NCI-H2081 treated with DMSO at 0.1 percent for 48 hours (cell line): ENCODE data around the gene SLFN11.
A peak's percentile ranks its signal among the peaks of the same experiment; 100 is the strongest.
"Not testable (repeated sequence)": the region's sequence is repeated elsewhere in the genome, so short reads cannot be mapped to it uniquely, and the experiment has no call there.

Experiments
- DNase-seq: peaks from one replicate; lab custom pipeline; 2025; lab: John Stamatoyannopoulos, UW

The SLFN11 gene

GRCh38 chr17:35373534-35373983, at the start of gene SLFN11:
Gene SLFN11 (minus strand): TSS chr17:35373621. CDS start chr17:35363807, 9,814 bp downstream.
- peak; percentile 35 for DNase-seq

- not testable (repeated sequence) for DNase-seq
Measured at GRCh38 chr17:35421069-35421468, 47.6 kb upstream of the SLFN11 start.

DNA sequence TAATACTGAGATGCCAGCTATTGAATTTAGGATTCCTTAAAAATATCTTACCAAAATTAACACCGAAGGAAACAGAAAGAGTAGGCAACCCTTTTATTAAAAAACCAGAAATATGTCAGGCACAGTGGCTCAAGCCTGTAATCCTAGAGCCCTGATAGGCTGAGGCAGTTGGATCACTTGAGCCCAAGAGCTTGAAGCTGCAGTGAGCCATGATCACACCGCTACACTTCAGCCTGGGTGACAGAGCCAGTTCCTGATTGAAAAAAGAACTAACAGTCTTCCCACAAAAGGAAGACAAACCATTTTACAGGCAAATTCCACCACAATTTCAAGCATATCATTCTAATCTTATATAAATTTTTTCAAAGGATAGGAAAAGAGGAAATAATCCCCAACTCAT, 43.2 kb upstream of the SLFN11 start:
- DNase-seq: no peak

DNA sequence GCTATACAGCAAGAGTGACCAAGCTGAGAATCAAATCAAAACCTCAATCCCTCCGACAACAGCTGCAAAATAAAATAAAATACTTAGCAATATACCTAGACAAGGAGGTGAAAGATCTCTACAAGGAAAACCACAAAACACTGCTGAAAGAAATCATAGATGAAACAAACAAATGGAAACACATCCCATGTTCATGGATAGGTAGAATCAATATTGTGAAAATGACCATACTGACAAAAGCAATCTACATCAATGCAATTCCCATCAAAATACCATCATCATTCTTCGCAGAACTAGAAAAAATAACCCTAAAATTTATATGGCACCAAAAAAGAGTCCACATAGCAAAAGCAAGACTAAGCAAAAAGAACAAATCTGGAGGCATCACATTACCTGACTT, 41.3 kb upstream of the SLFN11 start:
- not testable (repeated sequence) for DNase-seq

GRCh38 chr17:35414247-35414646, 40.8 kb upstream of the SLFN11 start:
- DNase-seq: no peak

DNA sequence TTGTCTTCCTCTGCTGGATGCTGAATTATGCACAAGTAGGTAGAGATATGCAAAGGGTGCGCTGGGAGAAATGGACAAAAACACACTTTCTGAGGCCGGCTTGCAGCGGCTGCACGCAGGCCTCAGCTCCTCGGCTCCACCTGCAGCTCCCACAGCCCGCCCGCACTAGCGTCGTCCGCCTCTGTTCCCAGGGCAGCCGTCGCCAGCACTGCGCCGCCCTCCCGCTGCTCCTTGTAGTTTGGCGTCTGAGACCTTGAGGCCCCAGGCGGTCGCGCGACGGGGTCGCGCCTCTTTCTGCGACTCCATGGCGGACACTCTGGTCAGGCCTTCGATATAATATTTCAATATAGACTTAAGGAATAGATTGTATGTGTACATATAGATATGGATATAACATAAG, 34.1 kb upstream of the SLFN11 start:
- DNase-seq: no peak

- no peak for DNase-seq
Measured at GRCh38 chr17:35406568-35406967, 33.1 kb upstream of the SLFN11 start.

DNA sequence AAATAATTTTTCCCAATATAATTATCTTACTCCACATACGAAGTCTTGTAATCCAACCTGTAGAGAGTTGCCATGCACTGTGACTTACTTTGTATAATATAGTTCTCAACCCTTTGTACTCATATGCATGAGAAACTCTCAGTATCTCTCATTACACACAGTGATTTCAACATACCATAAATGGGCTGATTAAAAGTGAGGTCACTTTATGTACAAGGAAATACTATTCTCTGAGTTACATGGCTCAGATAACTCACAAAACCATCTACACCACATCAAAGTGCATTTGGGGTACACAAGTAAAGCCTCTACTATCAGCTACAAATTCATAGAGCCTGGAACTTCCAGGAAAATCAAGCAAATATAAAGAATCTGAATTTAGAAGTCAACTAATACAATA, 30.9 kb upstream of the SLFN11 start:
- no peak for DNase-seq

GRCh38 chr17:35393783-35394182, 20.4 kb upstream of the SLFN11 start:
- DNase-seq: not testable (repeated sequence)

DNA sequence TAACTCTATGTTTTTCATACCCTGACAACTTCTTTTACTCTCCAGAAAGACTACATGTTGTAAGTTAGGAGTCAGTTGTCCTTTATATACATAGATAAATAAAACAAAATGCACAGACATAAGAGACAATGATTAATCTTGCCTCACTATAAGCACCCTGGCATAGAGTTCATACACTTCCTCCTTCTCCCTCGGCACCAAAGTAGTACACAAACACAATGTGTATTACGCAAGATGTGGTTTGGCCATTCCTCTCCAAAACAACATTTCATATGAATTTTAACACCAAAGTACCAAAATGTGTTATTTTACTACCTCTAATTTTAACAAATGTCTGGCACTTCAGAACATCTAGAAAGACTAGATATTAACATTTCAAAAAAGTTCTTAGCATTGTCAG, 17.2 kb upstream of the SLFN11 start:
- DNase-seq: no peak

DNA sequence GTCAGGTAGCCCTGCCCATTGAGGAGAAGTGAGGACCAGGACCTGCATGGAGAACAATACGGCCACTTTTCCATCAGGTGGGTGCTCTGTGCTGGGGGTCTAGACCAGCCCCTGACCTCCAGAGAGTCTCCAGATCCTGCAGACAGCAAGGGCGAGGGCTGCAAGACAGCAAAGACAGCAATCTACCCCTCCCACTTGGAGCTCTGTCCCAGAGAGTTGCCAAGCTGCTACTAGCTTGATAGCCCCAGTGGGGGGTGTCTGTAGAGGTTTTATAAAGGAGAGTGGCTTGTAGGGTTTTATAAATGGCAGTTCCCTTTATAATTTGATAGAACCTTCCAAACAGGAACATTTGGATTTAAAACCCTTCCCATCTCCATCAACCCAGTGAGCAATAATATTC, 16.7 kb upstream of the SLFN11 start:
- DNase-seq: no peak

DNA sequence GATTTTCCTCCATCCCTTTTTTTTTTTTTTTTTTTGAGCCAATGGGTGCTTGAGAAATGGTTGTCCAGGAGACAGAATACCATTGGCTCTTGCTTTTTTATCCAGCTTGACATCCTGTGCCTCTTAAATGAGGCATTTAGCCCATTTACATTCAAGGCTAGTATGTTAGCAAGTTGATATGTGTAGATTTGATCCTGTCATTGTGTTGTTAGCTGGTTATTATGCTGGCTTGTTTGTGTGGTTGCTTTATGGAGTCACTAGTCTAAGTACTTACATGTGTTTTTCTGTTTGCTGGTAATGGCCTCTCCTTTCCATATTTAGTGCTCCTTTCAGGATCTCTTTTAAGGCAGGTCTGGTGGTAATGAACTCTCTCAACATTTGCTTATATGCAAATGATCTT, 14.1 kb upstream of the SLFN11 start:
- DNase-seq: no peak

GRCh38 chr17:35377706-35378105, 4.3 kb upstream of the SLFN11 start:
- no peak for DNase-seq

- DNase-seq: no peak
Measured at GRCh38 chr17:35377068-35377467, 3.6 kb upstream of the SLFN11 start.

DNA sequence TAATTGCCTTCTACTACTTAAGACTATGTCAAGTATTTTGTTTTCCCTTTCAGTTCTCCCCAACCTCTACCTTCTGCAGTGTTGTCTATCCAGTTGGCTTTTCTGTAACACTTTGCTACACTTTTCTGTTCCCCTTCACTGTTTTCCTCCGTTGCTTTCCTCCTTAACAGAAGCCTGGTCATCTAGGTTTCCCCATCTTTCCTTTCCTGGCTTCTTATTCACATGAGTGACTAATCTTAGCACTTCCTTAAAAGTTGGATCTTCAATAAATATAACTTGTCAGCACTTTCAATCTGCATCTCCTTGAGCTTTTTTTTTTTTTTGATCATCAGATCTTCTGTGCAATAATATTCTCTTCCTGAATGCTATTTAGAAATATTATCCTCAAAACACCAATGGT, 2.8 kb upstream of the SLFN11 start:
- no peak for DNase-seq

DNA sequence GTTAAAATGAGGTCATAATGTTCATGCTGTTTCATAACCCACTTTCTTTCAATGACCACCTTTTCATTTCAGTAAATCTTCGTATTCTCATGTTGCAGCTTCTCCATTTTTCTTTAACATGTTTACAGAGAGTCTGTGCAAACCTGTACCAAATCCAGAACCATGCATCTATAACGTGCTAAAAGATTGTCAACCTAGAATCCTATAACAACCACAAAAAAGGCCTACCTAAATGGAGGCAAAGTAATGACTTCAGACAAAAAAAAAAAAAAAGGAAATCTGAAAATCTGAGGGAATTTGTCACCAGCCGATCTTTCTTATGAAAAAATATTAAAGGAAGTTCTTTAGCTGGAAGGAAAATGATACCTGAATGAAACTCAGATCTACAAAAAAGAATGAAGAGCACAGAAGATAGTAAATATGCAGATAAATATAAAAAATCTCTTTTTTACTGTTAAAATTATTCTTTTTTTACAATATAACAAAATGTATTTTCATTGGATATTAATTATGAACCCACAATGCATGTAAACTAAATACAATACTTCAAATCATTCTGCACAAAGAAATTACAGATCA, 1.4 kb upstream of the SLFN11 start:
- DNase-seq: no peak

GRCh38 chr17:35373984-35374765, 754 bp upstream of the SLFN11 start:
- no peak for DNase-seq

DNA sequence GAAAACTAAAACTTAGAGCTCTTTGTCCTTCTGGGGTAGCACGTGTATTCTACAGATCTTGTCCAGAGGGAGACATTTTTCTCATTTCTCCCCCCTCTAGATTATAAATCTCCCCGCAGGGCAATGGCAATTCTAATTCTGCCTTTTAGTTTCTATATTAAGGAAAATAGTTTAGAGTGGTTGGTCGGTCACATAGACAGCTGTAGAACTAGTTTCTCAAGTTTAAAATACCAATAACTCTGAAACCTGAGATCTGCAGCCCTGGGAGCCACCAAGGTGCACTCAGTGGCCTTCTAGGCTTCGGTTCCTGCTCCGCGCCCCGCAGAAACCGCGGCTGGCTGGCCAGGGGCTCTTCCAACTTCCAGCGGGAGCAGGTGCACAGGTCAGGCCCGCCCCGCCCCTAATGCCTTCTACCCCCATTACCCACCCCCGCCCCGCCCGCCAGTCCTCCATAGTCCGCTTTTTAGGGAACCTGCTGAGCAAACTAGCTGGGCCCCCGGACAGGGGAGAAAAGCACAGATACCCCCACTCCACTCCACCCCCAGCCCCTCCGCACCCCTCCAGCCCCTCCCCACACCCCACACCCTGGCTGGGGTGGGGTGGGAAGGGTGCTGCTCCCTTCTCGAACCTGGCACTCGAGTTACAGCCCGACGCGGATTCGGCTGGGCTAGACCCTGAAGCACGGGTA, 431 bp downstream of the SLFN11 start:
- no peak for DNase-seq

GRCh38 chr17:35371934-35372333, 1.5 kb downstream of the SLFN11 start:
- no peak for DNase-seq

DNA sequence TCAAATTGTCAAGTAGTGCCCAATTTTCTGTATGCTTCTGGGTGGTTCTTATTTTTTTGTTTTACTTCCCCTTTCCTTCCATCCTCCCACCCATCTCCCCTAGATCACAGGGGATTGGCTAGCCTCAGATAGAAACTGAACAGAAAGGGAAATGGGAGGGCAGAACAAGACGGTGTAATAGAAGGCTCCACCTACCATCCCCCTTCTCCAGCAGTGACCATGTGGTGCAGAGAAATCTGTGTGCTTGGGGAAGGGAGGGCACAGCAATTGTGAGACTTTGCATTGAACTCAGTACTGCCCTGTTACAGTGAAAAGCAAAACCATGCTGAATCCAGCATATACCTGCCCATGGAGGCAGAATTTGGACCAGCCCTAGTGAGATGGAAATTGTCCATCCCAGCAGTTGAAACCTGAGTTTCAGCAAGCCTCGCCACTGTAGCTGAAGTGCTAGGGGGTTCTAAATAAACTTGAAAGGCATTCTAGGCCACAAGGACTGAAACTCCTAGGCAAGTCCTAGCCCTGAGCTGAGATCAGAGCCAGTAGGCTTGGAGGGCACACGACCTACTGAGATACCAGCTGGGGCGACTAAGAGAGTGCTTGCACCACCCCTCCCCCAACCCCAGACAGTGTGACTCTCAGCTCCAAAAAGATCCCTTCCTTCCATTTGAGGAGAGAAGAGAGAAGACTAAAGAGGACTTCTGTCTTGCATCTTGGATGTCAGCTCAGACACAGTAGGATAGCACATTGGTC, 5.2 kb downstream of the SLFN11 start:
- no peak for DNase-seq

- no peak for DNase-seq
Measured at GRCh38 chr17:35361027-35361426, 12.4 kb downstream of the SLFN11 start.

- no peak for DNase-seq
Measured at GRCh38 chr17:35359398-35359797, 14.0 kb downstream of the SLFN11 start.
